IMR-90 (cell line): Measurements from ENCODE around the gene CAND2. TPM values are rescaled to one million over a fixed set of nuclear protein-coding genes. Genes with fewer than 3 reads are reported as not detected.

Experiments used
- ATAC-seq: fragments of 200-7000 bp; cut with Tn5 transposase; 2 replicates; pipeline ENCODE4 v1.9.1; 2020; ENCODE audit warnings: low read depth, mild to moderate bottlenecking, moderate library complexity
- BruUV-seq: library from RNA; stranded (reverse); fragments of 400-500 nt; replicated peaks from 2 replicates; lab custom pipeline; 2021; lab: Mats Ljungman, UMichigan
- CTCF ChIA-PET: fragments of 300-600 bp; formaldehyde crosslinking; extraction: SDS; loops from one replicate; lab custom pipeline; 2021; ENCODE audit warnings: antibody characterized with exemption; lab: Yijun Ruan, JAX
- POLR2A ChIA-PET: fragments of 300-600 bp; sonication (Branson Sonifier 250); formaldehyde crosslinking; loops from one replicate; lab custom pipeline; 2022; ENCODE audit warnings: antibody characterized with exemption; ENCODE audit not compliant: unreplicated experiment; lab: Charles Lee
- DNase-seq: peaks from one replicate; pipeline ENCODE4 v3.0.0; 2013
- H2AFZ ChIP-seq: replicated peaks from 2 replicates; pipeline ENCODE3; 2013; ENCODE audit warnings: low read length, mild to moderate bottlenecking; ENCODE audit not compliant: poor library complexity
- H2AK5ac ChIP-seq: 2 replicates; pipeline ENCODE4 v1.6.1; 2013; ENCODE audit warnings: low read depth, low read length, inconsistent platforms
- H2AK9ac ChIP-seq: replicated peaks from 2 replicates; pipeline ENCODE3; 2013; ENCODE audit warnings: mild to moderate bottlenecking, low read depth, low read length, moderate library complexity; ENCODE audit not compliant: poor library complexity
- H2BK120ac ChIP-seq: 2 replicates; pipeline ENCODE4 v1.6.1; 2013; ENCODE audit warnings: low read depth, low read length, inconsistent platforms
- H2BK15ac ChIP-seq: 3 replicates; pipeline ENCODE4 v1.6.1; 2013; ENCODE audit warnings: low read depth, low read length, inconsistent platforms
- H2BK20ac ChIP-seq: 2 replicates; pipeline ENCODE4 v1.6.1; 2013; ENCODE audit warnings: low read depth, mild to moderate bottlenecking, inconsistent platforms, low read length, moderate library complexity
- H2BK5ac ChIP-seq: 2 replicates; pipeline ENCODE4 v1.6.1; 2013; ENCODE audit warnings: mild to moderate bottlenecking, low read depth, low read length, inconsistent platforms; ENCODE audit not compliant: poor library complexity, severe bottlenecking
- H3K14ac ChIP-seq: replicated peaks from 2 replicates; pipeline ENCODE4 v1.6.1; 2013; ENCODE audit warnings: low read depth, low read length, inconsistent platforms
- H3K18ac ChIP-seq: 2 replicates; pipeline ENCODE4 v1.6.1; 2013; ENCODE audit warnings: low read depth, low read length, control low read depth
- H3K23ac ChIP-seq: 2 replicates; pipeline ENCODE4 v1.6.1; 2013; ENCODE audit warnings: low read depth, low read length, inconsistent platforms
- H3K27ac ChIP-seq: 2 replicates; pipeline ENCODE4 v1.5.1; 2013; ENCODE audit warnings: mild to moderate bottlenecking, control low read depth, low read length; ENCODE audit not compliant: insufficient read depth
- H3K27me3 ChIP-seq: 2 replicates; pipeline ENCODE4 v1.6.1; 2013; ENCODE audit warnings: low read length; ENCODE audit not compliant: control insufficient read depth, insufficient read depth
- H3K36me3 ChIP-seq: 2 replicates; pipeline ENCODE4 v1.6.1; 2013; ENCODE audit warnings: low read length, mixed read lengths; ENCODE audit not compliant: control insufficient read depth, insufficient read depth
- H3K4ac ChIP-seq: 2 replicates; pipeline ENCODE4 v1.6.1; 2013; ENCODE audit warnings: low read depth, low read length, inconsistent platforms
- H3K4me1 ChIP-seq: 2 replicates; pipeline ENCODE4 v1.6.1; 2013; ENCODE audit warnings: low read length, mixed read lengths; ENCODE audit not compliant: control insufficient read depth, insufficient read depth
- H3K4me2 ChIP-seq: 2 replicates; pipeline ENCODE4 v1.6.1; 2013; ENCODE audit warnings: low read depth, mild to moderate bottlenecking, control low read depth, low read length, moderate library complexity
- H3K4me3 ChIP-seq: 2 replicates; pipeline ENCODE4 v1.5.1; 2013; ENCODE audit warnings: low read depth, mild to moderate bottlenecking, control low read depth, low read length, moderate library complexity; ENCODE audit not compliant: insufficient read depth
- H3K56ac ChIP-seq: 2 replicates; pipeline ENCODE4 v1.6.1; 2013; ENCODE audit warnings: low read length, inconsistent platforms; ENCODE audit not compliant: insufficient read depth; ENCODE audit errors: extremely low read depth
- H3K79me1 ChIP-seq, 2 experiments: 2 replicates each; pipeline ENCODE4 v1.6.1; 2013; ENCODE audit warnings: low read length in 2 of 2, inconsistent platforms in 1 of 2, low read depth in 1 of 2
- H3K9ac ChIP-seq: 2 replicates; pipeline ENCODE4 v1.6.1; 2013; ENCODE audit warnings: low read depth, low read length, control low read depth
- H3K9me1 ChIP-seq: 2 replicates; pipeline ENCODE4 v1.6.1; 2013; ENCODE audit warnings: low read length, inconsistent platforms; ENCODE audit not compliant: insufficient read depth
- H3K9me3 ChIP-seq: 2 replicates; pipeline ENCODE4 v1.6.1; 2013; ENCODE audit warnings: low read length; ENCODE audit not compliant: control insufficient read depth, insufficient read depth
- H4K20me1 ChIP-seq: 2 replicates; pipeline ENCODE4 v1.6.1; 2013; ENCODE audit warnings: low read length, inconsistent platforms; ENCODE audit not compliant: insufficient read depth
- H4K5ac ChIP-seq: 2 replicates; pipeline ENCODE4 v1.6.1; 2013; ENCODE audit warnings: mild to moderate bottlenecking, low read depth, low read length, control low read depth
- H4K8ac ChIP-seq, 2 experiments: 2 replicates each; pipeline ENCODE4 v1.6.1; 2013; ENCODE audit warnings: low read depth in 2 of 2, low read length in 2 of 2, control low read depth in 1 of 2, inconsistent platforms in 1 of 2
- H4K91ac ChIP-seq: 2 replicates; pipeline ENCODE4 v1.6.1; 2013; ENCODE audit warnings: low read depth, low read length, inconsistent platforms; ENCODE audit not compliant: insufficient read depth
- MAZ ChIP-seq: IDR thresholded peaks from 2 replicates; pipeline ENCODE4 v1.6.1; 2012; ENCODE audit warnings: low read depth, mild to moderate bottlenecking, low read length, improper control_type of control experiment, moderate library complexity, borderline replicate concordance
- SMC3 ChIP-seq: fragments of 150-350 bp; IDR thresholded peaks from 2 replicates; pipeline ENCODE4 v1.6.1; 2016; ENCODE audit warnings: low read depth, mild to moderate bottlenecking, antibody characterized with exemption, low read length, moderate library complexity
- WGBS, 2 experiments: methylation state at CpG; one replicate each; pipeline versions ENCODE4 v1.1.5 to v1.1.7; 2013; ENCODE audit warnings: missing lambda C conversion rate in 2 of 2; ENCODE audit not compliant: insufficient read length in 1 of 2; ENCODE audit errors: extremely low coverage in 2 of 2; 5-methylcytosine and 5-hydroxymethylcytosine counted together
- dilution Hi-C: fragments of 300-500 bp; cut with HindIII; formaldehyde crosslinking; loops from one replicate; pipeline ENCODE4 v1.14.3; 2018; ENCODE audit warnings: low sequenced_read_pairs; ENCODE audit not compliant: unreplicated experiment
- in situ Hi-C: fragments of 300-500 bp; cut with MboI; formaldehyde crosslinking; loops from 3 replicates; pipeline ENCODE4 v1.14.3; 2019; ENCODE audit warnings: low sequenced_read_pairs, inconsistent platforms, mixed read lengths
- intact Hi-C: fragments of 100-400 bp; cut with micrococcal nuclease; formaldehyde crosslinking; loops from 2 replicates; pipeline ENCODE4 v1.10.0; 2022
- polyA plus RNA-seq, 3 experiments: library from polyadenylated mRNA; depleted of rRNA; stranded (reverse); fragments of >200 nt; gene quantifications; 2 replicates each; pipeline ENCODE4 v1.2.3, GENCODE V29; 2012; ENCODE audit warnings: low replicate concordance in 1 of 3
- total RNA-seq: library from RNA; depleted of rRNA; stranded (reverse); fragments of >200 nt; gene quantifications from 2 replicates; pipeline ENCODE4 v1.2.3, GENCODE V29; 2012

Gene CAND2
- total and polyA plus RNA-seq, 2 of the 4 experiments (the other 2 are of a cell fraction): 2.9 to 4.9 TPM

DNA sequence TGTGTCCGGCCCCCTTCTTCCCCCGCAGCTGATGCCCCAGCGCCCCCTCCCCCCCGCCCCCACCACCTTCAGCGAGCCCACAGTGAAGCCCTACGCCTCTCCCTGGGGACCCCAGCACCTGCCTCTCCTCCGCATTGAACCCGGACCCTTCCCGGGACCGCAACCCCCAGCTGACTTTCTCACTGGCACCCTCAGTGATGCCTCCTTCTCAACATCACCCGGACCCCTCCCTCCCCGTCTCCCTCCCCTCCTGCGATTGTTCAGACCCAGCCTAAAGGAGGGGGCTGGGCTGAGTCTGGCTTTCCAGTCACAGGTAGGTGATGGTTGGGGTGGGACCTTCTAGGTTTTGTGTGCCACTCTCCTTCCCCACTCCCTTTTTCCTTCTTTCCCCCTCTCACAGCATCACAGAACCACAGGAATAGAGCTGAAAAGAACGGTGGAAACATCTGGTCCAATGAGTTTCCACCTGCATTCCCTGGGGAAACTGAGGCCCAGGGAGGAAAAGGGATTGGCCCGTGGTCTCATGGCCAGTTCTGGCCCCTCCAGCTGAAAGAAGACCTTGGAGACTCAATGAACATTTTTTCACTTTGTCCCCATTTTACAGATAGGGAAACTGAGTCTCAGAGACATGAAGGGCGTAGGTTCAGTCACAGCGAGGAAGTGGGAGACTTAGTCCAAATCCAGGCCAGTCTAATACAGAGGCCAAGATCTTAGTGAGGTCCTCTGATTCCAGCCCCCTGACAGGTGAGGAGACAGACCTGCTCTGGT, 828 bp downstream of the CAND2 start:
- Histone ChIP-seq H3K18ac (no peak overlapping the region), H4K91ac (no peak overlapping the region), H3K14ac (no peak overlapping the region), H2AK5ac (no peak overlapping the region; the same call in 1 of the 2 replicates), H3K79me1 (peaks cover 0 to 8% of the 10 kb centered on the region in 2 experiments; a peak in 2 of 4 replicates), H2BK120ac (no peak overlapping the region), H3K36me3 (no peaks in the 10 kb centered on the region), H2AFZ (peak overlapping the region; percentile 99), H3K23ac (no peak overlapping the region; the same call in 1 of the 2 replicates), H3K4me3 (peak overlapping the region; percentile 79), H3K9me3 (no peaks in the 10 kb centered on the region), H3K4me1 (peaks cover 5% of the 10 kb centered on the region), H3K9ac (no peak overlapping the region), H3K56ac (no peak overlapping the region), H3K4me2 (peak overlapping the region; percentile 32; the same call in 1 of the 2 replicates), H3K9me1 (peaks cover 11% of the 10 kb centered on the region), H4K20me1 (no peaks in the 10 kb centered on the region), H3K27me3 (no peaks in the 10 kb centered on the region), H2BK5ac (no peak overlapping the region), H3K4ac (no peak overlapping the region; the same call in 1 of the 2 replicates), H2BK20ac (no peak overlapping the region), H4K8ac (peak overlapping the region in 1 of 2 experiments; percentile 29; a peak in 2 of 4 replicates), H4K5ac (no peak overlapping the region; the same call in 1 of the 2 replicates), H2BK15ac (no peak overlapping the region), H2AK9ac (peak overlapping the region; percentile 66), H3K27ac (no peak overlapping the region)
- ChIA-PET CTCF (interaction anchor here (1.7 kb wide), 1 partner anchor 13 kb away, joined by 7 read pairs; no protein-coding TSS in a partner anchor), POLR2A (interaction anchor here (0.8 kb wide), 1 partner anchor 94 kb away, joined by 3 read pairs; no protein-coding TSS in a partner anchor)
- WGBS, 2 experiments: 80% methylated on average over 1 of the region's 17 CpGs; no CpG with 5 or more reads in 1 of the 2 experiments
- BruUV-seq: no TSS peak
- dilution Hi-C loops: no loop called here
- ATAC-seq (no peak), DNase-seq (no peak)
- in situ Hi-C loops: no loop called here
- intact Hi-C loops: no loop called here
- no peak for TF ChIP-seq SMC3
- no peak for TF ChIP-seq MAZ
